Neural crest cell (in vitro differentiated cells): ENCODE measurements around the gene EQTN. TPM values are rescaled to one million over a fixed set of nuclear protein-coding genes. Genes with fewer than 3 reads are reported as not detected.

Source experiments
- DNase-seq: peaks from one replicate; pipeline ENCODE4 v3.0.0; 2021; ENCODE audit warnings: low read depth, mixed read lengths, low spot score
- H3K27ac Mint-ChIP-seq: one replicate; pipeline ENCODE4 v1.8.0; 2021; ENCODE audit warnings: mild to moderate bottlenecking, mixed read lengths; ENCODE audit not compliant: unreplicated experiment
- H3K27me3 Mint-ChIP-seq: 2 replicates; pipeline ENCODE4 v1.8.0; 2021; ENCODE audit warnings: low read depth, mild to moderate bottlenecking, mixed read lengths
- H3K36me3 Mint-ChIP-seq: 2 replicates; pipeline ENCODE4 v1.8.0; 2021; ENCODE audit warnings: low read depth, mild to moderate bottlenecking, mixed read lengths
- H3K4me1 Mint-ChIP-seq: 2 replicates; pipeline ENCODE4 v1.8.0; 2021; ENCODE audit warnings: mixed read lengths
- H3K4me3 Mint-ChIP-seq: one replicate; pipeline ENCODE4 v1.8.0; 2021; ENCODE audit warnings: mild to moderate bottlenecking, mixed read lengths
- H3K9me3 Mint-ChIP-seq: 2 replicates; pipeline ENCODE4 v1.8.0; 2021; ENCODE audit warnings: mixed read lengths
- total RNA-seq: library from RNA; stranded (reverse); gene quantifications from 2 replicates; pipeline ENCODE4 v1.2.1, GENCODE V29; 2021
- TF ChIP-seq, protein P1 (sequence below): fragments of 200-600 bp; sonication (generic); conservative IDR thresholded peaks from 2 replicates; pipeline ENCODE4 v1.5.0; 2021; ENCODE audit warnings: antibody characterized with exemption, mild to moderate bottlenecking

EQTN gene
- total RNA-seq, 1 donor from 2014 or later, result 0.40 TPM

- no peaks in the 10 kb centered on the region for H3K9me3 Mint-ChIP-seq
- TF ChIP-seq, protein P1, sequence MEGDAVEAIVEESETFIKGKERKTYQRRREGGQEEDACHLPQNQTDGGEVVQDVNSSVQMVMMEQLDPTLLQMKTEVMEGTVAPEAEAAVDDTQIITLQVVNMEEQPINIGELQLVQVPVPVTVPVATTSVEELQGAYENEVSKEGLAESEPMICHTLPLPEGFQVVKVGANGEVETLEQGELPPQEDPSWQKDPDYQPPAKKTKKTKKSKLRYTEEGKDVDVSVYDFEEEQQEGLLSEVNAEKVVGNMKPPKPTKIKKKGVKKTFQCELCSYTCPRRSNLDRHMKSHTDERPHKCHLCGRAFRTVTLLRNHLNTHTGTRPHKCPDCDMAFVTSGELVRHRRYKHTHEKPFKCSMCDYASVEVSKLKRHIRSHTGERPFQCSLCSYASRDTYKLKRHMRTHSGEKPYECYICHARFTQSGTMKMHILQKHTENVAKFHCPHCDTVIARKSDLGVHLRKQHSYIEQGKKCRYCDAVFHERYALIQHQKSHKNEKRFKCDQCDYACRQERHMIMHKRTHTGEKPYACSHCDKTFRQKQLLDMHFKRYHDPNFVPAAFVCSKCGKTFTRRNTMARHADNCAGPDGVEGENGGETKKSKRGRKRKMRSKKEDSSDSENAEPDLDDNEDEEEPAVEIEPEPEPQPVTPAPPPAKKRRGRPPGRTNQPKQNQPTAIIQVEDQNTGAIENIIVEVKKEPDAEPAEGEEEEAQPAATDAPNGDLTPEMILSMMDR, result no peak
- peaks cover 73% of the 10 kb centered on the region for H3K4me1 Mint-ChIP-seq
- peak overlapping the region; percentile 54 for H3K27ac Mint-ChIP-seq
- H3K4me3 Mint-ChIP-seq, result peak overlapping the region; percentile 75
- peaks cover 6% of the 10 kb centered on the region for H3K36me3 Mint-ChIP-seq
- H3K27me3 Mint-ChIP-seq, result no peaks in the 10 kb centered on the region
- no peak for DNase-seq
Measured at GRCh38 chr9:27339661-27340284, 42.8 kb upstream of the EQTN start.

GRCh38 chr9:27338527-27338903 lies 41.6 kb upstream of the EQTN start:
- Mint-ChIP-seq H3K4me3 (peak overlapping the region; percentile 25), H3K27me3 (no peaks in the 10 kb centered on the region), H3K36me3 (peaks cover 3% of the 10 kb centered on the region), H3K9me3 (no peaks in the 10 kb centered on the region), H3K27ac (peak overlapping the region; percentile 95), H3K4me1 (peaks cover 75% of the 10 kb centered on the region)
- TF ChIP-seq, protein P1, result no peak
- DNase-seq, result no peak

DNA sequence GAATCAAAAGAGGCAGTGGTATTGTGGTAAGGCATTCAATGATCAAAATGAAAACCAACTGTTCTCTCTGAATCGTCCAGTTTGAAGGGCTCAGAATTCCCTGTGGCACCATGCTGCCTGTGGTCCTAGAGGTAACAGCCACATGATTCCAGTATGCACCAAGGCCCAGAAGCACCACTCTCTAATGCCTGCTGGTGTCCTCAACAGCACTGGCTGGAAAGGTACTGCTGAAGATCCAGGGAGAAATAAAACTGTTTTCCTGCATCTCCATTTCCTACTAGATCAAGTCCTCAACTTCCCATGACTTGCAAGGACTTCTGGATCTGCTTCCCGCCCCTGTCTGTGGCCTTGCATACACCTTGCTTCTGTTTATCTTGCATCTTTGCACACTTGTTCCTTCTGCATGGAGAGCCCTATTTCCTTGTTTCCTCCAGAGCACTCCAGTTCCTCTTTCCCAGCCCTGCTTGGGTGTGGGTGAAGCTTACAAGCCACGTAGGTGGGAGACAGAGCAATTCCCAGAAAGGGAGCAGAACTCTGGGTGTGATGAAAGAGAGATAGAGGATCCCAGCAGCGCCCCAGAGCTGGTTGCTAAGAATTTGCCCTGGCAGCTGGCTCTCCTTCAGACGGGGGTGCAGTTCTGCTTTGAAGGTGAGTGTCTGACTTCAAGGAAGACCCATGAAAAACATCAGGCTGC lies 41.0 kb upstream of the EQTN start:
- Mint-ChIP-seq H3K36me3 (peaks cover 2% of the 10 kb centered on the region), H3K4me3 (peak overlapping the region; percentile 25), H3K27ac (peak overlapping the region; percentile 95), H3K27me3 (no peaks in the 10 kb centered on the region), H3K9me3 (no peaks in the 10 kb centered on the region), H3K4me1 (peaks cover 79% of the 10 kb centered on the region)
- no peak for DNase-seq
- TF ChIP-seq, protein P1, result no peak

GRCh38 chr9:27337236-27337635 lies 40.3 kb upstream of the EQTN start:
- Mint-ChIP-seq H3K27ac (no peak overlapping the region), H3K4me1 (peaks cover 81% of the 10 kb centered on the region)

GRCh38 chr9:27336829-27337228 lies 39.9 kb upstream of the EQTN start:
- peaks cover 2% of the 10 kb centered on the region for H3K36me3 Mint-ChIP-seq
- H3K9me3 Mint-ChIP-seq, result no peaks in the 10 kb centered on the region
- TF ChIP-seq, protein P1, result no peak
- no peak overlapping the region for H3K4me3 Mint-ChIP-seq
- DNase-seq, result no peak
- peaks cover 80% of the 10 kb centered on the region for H3K4me1 Mint-ChIP-seq
- H3K27me3 Mint-ChIP-seq, result no peaks in the 10 kb centered on the region
- no peak overlapping the region for H3K27ac Mint-ChIP-seq

More at GRCh38 chr9:27337236-27337635, 40.3 kb upstream of the EQTN start:
- no peaks in the 10 kb centered on the region for H3K9me3 Mint-ChIP-seq
- no peaks in the 10 kb centered on the region for H3K27me3 Mint-ChIP-seq
- TF ChIP-seq, protein P1, result no peak
- H3K36me3 Mint-ChIP-seq, result peaks cover 2% of the 10 kb centered on the region
- H3K4me3 Mint-ChIP-seq, result no peak overlapping the region
- no peak for DNase-seq
